Measurements from ENCODE around the gene CRAT. TPM values are rescaled to one million over a fixed set of nuclear protein-coding genes. Genes with fewer than 3 reads are reported as not detected.

CRAT gene
- total RNA-seq, 1 experiment from 2014 or later = 10.1 TPM

DNA sequence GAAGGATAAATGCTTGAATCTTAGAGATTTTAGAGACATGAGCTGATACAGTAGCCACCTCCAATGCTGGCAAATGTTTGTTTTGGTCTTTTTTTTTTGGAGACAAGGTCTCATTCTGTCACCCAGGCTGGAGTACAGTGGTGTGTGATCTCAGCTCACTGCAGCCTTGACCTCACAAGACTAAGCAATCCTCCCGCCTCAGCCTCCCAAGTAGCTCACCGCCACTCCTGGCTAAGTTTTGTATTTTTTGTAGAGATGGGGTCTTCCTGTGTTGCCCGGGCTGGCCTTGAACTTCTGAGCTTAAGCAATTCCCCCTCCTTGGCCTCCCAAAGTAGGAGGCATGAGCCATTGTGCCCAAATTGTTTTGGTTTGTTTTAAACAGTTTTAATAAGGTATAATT lies 36.5 kb downstream of the CRAT start:
- DNase-seq (ENCODE audit: low spot score) = no peak
- no peak for TF ChIP-seq EZH2 (IDR thresholded peaks at IDR 0.05; ENCODE audit: borderline replicate concordance, low read depth, low read length, poor library complexity, severe bottlenecking)
- TF ChIP-seq, protein P1, sequence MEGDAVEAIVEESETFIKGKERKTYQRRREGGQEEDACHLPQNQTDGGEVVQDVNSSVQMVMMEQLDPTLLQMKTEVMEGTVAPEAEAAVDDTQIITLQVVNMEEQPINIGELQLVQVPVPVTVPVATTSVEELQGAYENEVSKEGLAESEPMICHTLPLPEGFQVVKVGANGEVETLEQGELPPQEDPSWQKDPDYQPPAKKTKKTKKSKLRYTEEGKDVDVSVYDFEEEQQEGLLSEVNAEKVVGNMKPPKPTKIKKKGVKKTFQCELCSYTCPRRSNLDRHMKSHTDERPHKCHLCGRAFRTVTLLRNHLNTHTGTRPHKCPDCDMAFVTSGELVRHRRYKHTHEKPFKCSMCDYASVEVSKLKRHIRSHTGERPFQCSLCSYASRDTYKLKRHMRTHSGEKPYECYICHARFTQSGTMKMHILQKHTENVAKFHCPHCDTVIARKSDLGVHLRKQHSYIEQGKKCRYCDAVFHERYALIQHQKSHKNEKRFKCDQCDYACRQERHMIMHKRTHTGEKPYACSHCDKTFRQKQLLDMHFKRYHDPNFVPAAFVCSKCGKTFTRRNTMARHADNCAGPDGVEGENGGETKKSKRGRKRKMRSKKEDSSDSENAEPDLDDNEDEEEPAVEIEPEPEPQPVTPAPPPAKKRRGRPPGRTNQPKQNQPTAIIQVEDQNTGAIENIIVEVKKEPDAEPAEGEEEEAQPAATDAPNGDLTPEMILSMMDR (conservative IDR thresholded peaks at IDR 0.05; ENCODE audit: low read depth, low read length) = no peak
- ChIA-PET CTCF (interaction anchor here (0.7 kb wide), 1 partner anchor 65 kb away, joined by 3 read pairs; no protein-coding TSS in a partner anchor), POLR2A (ENCODE audit: low non-redundant PET) (no interaction called here)
- H3K9me3 ChIP-seq (ENCODE audit: low read depth, low read length, poor library complexity, severe bottlenecking) = no peaks in the 10 kb centered on the region
- no peaks in the 10 kb centered on the region for H3K27me3 ChIP-seq (replicated peaks; ENCODE audit: insufficient read depth, low read depth, low read length, poor library complexity)
- no peaks in the 10 kb centered on the region for H3K4me1 ChIP-seq (ENCODE audit: insufficient read depth, low read length, poor library complexity, severe bottlenecking)
- no peaks in the 10 kb centered on the region for H3K36me3 ChIP-seq (ENCODE audit: insufficient read depth, low read length, poor library complexity, severe bottlenecking)
- intact Hi-C loops (cut with micrococcal nuclease; ENCODE audit: unreplicated experiment) = no loop called here
- BruUV-seq (replicated peaks) = no TSS peak
- H3K4me3 ChIP-seq (ENCODE audit: low read depth, low read length, poor library complexity, severe bottlenecking) = no peak overlapping the region
- no peak overlapping the region for H3K27ac ChIP-seq (ENCODE audit: low read depth, low read length, poor library complexity, severe bottlenecking)

DNA sequence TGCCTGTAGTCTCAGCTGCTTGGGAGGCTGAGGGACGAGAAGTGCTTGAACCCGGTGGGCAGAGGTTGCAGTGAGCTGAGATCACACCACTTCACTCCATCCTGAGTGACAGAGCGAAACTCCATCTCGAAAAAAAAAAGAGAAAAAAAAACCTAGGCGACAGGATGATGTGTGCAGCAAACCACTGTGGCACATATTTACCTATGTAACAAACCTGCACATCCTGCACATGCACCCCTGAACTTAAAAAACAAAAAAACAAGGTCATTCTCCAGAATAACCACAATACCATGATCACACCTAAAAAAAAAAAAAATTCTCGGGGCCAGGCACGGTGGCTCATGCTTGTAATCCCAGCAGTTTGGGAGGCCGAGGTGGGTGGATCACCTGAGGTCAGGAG lies 37.2 kb downstream of the CRAT start:
- DNase-seq (ENCODE audit: low spot score) = no peak
- Histone ChIP-seq H3K4me3 (ENCODE audit: low read depth, low read length, poor library complexity, severe bottlenecking) (no peak overlapping the region), H3K9me3 (ENCODE audit: low read depth, low read length, poor library complexity, severe bottlenecking) (no peaks in the 10 kb centered on the region), H3K27me3 (replicated peaks; ENCODE audit: insufficient read depth, low read depth, low read length, poor library complexity) (no peaks in the 10 kb centered on the region), H3K27ac (ENCODE audit: low read depth, low read length, poor library complexity, severe bottlenecking) (no peak overlapping the region), H3K36me3 (ENCODE audit: insufficient read depth, low read length, poor library complexity, severe bottlenecking) (no peaks in the 10 kb centered on the region), H3K4me1 (ENCODE audit: insufficient read depth, low read length, poor library complexity, severe bottlenecking) (no peaks in the 10 kb centered on the region)
- CTCF ChIA-PET = interaction anchor here (0.7 kb wide), 1 partner anchor 65 kb away, joined by 3 read pairs; no protein-coding TSS in a partner anchor
- intact Hi-C loops (cut with micrococcal nuclease; ENCODE audit: unreplicated experiment) = no loop called here
- no peak for TF ChIP-seq EZH2 (IDR thresholded peaks at IDR 0.05; ENCODE audit: borderline replicate concordance, low read depth, low read length, poor library complexity, severe bottlenecking)
- TF ChIP-seq, protein P1 (conservative IDR thresholded peaks at IDR 0.05; ENCODE audit: low read depth, low read length) = no peak
- POLR2A ChIA-PET (ENCODE audit: low non-redundant PET) = no interaction called here
- no TSS peak for BruUV-seq (replicated peaks)

DNA sequence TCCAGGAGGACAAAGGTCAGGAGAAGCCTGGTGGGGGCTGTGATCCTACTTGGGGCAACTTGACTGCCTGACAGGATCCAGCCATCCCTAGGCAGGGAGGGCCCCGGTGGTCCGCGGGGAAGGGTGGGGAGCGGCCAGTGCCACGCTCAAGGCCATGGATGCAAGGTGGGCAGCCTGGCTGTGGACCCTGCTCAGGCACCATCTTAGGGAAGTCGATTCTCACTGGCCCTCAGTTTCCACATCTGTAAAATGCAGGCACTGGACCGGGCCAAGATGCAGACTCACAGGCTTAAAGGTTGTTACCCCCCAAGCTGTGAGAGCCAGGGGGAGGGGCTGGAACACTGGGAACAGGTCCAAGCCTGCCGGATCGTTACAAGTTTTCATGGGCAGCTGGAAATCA lies 38.4 kb downstream of the CRAT start:
- TF ChIP-seq, protein P1 (conservative IDR thresholded peaks at IDR 0.05; ENCODE audit: low read depth, low read length) = no peak
- no peak for TF ChIP-seq EZH2 (IDR thresholded peaks at IDR 0.05; ENCODE audit: borderline replicate concordance, low read depth, low read length, poor library complexity, severe bottlenecking)
- Histone ChIP-seq H3K9me3 (ENCODE audit: low read depth, low read length, poor library complexity, severe bottlenecking) (no peaks in the 10 kb centered on the region), H3K27me3 (replicated peaks; ENCODE audit: insufficient read depth, low read depth, low read length, poor library complexity) (no peaks in the 10 kb centered on the region), H3K4me3 (ENCODE audit: low read depth, low read length, poor library complexity, severe bottlenecking) (no peak overlapping the region), H3K36me3 (ENCODE audit: insufficient read depth, low read length, poor library complexity, severe bottlenecking) (no peaks in the 10 kb centered on the region), H3K4me1 (ENCODE audit: insufficient read depth, low read length, poor library complexity, severe bottlenecking) (no peaks in the 10 kb centered on the region), H3K27ac (ENCODE audit: low read depth, low read length, poor library complexity, severe bottlenecking) (no peak overlapping the region)
- intact Hi-C loops (cut with micrococcal nuclease; ENCODE audit: unreplicated experiment) = no loop called here
- DNase-seq (ENCODE audit: low spot score) = no peak
- BruUV-seq (replicated peaks) = no TSS peak
- POLR2A ChIA-PET (ENCODE audit: low non-redundant PET) = no interaction called here
- CTCF ChIA-PET = no interaction called here

Data from A673 (cell line).